NCI-H82 (cell line): Measurements from ENCODE around the gene COL4A6.

Experiments used
- DNase-seq: peaks from one replicate; lab custom pipeline; 2025; lab: John Stamatoyannopoulos, UW

Gene COL4A6

DNA sequence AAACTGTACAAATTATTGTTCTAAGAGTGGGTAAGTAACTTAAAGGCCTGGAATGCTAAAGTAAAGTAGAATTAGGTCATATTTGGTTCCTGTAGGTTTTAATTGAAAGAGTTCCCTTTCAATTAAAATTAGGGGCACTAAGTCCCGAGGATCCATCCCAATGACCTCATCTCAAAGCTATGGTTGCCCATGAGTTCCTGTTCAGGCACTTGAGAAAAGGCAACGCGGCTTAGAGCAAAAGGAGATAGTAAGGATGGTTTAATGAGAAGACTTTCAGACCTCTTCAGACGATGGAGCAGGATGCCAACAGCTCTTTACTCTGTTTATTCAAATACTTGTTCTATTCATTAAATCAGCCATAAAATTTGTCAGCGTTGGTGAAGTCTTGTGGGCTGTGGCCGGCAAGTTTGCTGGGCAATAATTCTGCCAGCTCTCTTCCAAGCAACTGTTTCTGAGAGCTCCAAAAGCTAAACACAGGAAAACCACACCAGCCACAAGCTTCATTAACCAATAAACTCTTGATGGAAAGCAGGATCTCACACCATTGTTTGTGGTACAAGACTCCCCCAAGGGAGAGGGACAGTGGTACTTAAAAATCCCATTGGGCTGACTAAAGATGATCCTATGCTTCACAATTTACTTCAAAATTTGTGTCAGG lies 167.4 kb downstream of the COL4A6 start:
- DNase-seq = no peak

DNA sequence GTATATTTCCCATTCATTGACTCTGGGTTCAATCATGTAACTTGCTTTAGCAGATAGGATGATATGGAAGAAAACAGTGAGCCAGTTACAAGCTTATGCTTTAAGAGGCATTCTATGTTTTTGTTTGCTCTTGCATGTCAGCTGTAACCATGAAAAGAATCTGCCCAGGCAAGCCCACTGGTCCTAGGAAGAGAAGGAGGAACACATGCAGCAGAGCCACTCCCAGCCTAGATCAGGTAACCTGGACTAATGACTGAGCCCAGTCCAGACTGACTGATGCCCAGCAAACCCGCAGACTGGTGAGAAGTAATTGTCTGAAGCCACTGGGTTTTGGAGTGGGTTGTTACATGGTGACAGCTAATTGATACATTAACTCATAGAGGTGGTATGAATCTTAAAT lies 167.9 kb downstream of the COL4A6 start:
- DNase-seq = no peak

- DNase-seq = no peak
These were observed 169.7 kb downstream of the COL4A6 start for GRCh38 chrX:108268434-108269080.

- no peak for DNase-seq
These were observed 170.7 kb downstream of the COL4A6 start for GRCh38 chrX:108267557-108267956.

GRCh38 chrX:108264376-108264775 lies 173.8 kb downstream of the COL4A6 start:
- DNase-seq = no peak

DNA sequence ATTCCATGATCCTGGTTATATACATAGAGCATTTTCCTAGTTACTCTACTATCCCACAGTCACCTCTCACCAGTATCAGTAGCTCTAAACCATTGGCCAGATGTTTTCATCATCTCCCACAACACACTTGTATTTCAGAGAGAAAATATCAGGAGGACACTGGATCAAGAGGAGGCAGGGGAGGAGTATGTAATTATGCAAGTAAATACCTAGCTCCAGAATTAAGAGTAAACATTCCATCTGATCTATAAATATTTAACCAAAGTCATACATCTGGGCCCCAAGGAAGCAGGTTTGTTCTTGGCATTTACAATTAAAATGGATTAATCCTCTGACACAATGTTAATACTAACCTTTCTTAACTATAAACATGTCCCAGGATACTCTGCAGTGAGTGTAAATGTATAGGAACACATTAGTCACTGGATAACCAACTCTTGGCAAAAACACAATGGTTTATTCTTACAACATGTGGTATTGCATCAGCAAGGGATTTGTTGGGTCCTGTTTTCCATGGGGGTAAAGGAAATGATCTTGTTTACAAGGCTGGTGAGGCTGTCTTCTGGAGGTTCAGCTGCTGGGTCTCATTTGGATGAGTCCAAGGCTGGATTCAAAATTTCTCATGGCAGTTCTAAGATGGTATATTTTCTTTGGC lies 176.5 kb downstream of the COL4A6 start:
- DNase-seq = no peak

- DNase-seq = no peak
These were observed 180.7 kb downstream of the COL4A6 start for GRCh38 chrX:108257556-108257955.

DNA sequence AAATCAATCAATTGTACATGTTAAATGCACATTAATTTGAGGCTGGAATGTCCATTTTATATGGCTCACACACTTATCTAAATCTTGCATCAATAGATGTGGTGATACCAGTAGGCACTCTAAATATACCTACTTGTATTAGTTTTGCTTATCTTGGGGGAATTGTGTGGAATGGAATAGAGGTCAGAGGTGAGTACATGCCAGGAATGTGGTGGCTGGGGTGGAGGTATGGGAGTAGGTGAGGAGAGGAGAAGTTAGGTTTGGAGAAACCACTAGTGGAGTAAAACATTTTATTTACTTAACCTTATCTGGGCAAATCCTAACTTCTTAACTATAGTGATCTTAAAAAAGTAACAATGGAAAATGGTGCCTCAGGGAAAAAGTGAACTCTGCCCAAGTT lies 183.6 kb downstream of the COL4A6 start:
- DNase-seq = no peak

DNA sequence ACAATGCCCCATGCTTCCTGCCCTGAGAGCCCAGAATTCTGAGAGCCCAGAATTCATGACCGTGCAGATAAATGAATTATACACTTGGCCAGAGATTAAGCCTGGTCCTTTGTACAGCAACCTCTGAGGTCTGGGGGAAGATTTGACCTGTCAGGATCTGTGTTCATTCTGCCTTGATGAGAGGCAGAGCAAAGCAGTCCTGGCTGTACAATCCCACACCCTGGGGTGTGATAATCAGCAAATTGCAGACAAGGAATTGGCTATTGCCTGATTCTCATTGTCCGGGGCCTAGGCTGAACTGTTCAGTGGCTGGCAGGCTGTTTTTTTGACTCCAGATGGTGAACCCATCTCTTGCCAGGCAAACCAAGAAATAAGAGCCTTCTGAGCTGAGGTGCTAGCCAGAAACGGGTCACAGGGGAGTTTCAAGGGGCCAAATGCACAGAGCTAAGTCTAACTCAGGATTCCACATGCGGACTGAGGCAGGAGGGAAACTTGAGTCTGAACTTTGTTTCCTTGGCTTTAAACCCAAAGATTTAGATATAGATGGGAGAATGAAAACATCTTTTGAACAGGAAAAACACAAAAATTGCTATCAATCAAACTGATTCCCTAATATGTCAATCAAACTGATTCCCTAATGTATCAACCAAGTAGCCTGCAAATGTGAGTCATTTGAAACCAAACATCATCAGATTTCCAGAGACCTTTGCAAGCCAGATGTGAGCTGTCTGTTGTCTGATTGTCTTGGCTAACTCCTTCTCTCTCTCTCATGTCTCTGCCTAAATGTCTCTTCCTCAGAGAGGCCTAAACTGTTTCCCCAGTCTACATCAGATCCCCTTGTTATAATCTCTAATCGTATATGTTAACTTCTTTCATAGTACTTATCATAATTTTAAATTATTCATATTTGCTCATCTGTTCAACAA lies 187.3 kb downstream of the COL4A6 start:
- no peak for DNase-seq

DNA sequence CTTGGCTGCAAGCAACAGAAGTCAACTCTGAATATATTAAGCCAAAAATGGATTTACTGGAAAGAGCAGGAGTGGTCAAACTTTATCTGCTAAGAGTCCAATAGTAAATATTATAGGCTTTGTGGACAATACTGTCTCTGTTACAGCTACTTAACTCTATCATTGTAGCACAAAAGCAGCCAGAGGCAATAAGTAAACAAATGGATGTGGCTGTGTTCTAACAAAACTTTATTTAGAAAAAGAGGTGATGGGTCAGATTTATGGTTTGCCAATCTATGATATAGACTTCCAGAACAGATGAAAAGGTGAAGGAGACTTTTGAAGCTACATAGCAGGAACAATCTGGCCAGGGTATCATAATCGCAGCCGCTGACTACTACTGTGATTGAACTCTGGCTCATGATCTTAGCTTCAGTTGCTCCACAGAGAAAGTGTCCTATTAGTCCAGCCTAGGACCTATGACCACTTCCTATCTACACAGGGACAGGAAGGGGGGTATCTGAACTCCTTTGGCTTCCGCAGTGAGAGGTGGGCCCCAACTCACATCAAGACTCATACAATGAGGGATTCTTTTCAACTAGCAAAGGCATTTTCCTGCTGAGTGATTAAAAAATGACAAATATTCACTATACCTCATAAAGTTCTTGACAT lies 191.8 kb downstream of the COL4A6 start:
- no peak for DNase-seq

- peak; percentile 1 for DNase-seq
These were observed 192.8 kb downstream of the COL4A6 start for GRCh38 chrX:108245462-108245861.

DNA sequence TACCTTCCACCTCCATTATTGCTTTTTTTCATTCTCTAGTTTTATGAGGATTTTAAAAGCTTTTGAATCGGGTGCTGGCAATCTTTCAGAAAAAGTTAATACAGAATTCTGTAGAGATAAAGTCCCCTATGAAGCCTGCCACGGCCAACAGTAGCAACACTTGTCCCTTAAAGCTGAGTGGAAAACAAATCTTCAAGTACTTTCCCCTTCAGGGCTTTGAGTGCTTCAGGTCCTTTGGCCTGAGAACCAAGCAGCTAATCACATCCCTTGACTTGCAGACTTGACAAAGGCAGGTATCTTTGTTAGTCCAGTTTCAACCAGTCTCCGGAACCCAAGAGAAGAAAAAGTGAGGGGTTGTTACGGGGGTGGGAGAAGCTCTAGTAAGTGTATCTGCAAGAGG lies 202.2 kb downstream of the COL4A6 start:
- no peak for DNase-seq

GRCh38 chrX:108230574-108230973 lies 207.6 kb downstream of the COL4A6 start:
- no peak for DNase-seq

DNA sequence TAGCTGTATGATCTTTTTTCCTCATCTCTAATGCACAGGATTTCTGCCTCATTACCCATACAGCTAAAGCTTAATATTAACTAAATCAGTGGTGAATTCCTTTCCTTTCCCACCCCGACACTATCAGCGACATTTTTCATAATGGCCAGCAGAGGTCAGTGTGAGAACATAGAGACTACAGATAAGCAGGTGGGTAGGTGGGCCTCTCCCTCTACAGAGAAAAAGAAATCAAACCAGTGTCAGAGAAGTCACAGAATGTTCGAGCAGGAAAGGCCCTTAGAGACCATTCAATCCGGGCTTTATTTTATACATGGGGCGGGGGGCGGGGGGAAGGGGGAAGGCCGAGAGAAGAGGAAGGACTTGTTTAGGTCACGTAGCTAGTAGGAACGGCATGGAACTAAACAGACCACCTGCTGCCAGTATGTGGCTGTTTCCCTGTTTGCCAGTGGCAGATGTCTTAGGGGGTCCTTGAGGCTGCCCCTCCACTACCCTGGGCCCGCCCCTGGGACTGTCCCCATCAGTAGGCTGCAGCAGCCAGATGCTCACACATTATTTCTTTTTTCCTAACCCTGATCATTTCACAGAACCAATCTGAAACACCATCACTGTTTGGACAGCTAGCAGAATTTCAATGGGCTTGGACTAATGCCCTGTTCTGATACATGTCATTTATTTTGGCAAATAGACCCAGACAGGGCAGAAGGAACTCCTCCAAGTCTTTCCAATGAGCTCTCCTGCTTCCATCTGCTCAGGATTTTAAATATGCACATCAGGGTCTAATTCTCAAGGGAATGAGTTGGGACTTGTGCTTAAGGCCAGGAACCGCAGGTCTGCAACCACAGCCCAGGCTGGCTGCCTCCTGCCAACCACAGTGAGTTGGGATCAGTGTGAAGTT lies 213.2 kb downstream of the COL4A6 start:
- peak; percentile 72 for DNase-seq

DNA sequence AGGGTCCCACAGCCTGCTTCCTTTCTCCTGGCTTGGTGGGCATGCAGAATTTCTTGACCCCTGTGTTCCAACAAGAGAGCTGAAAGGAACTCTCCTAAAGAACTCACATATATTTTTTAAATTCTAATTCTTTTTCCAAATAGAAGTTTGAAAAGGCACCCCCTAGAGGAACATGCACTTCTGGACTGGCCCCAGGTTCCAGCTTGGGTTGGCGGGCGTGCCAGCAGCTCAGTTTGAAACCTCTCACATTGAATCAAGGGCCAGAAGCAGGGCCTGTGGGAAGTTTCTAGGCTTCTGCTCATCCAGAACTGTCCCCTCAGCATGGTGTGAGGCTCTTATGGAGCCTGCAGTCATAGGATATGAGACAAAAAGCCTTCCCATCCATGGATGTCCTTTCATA lies 214.0 kb downstream of the COL4A6 start:
- DNase-seq = no peak

GRCh38 chrX:108223585-108223984 lies 214.6 kb downstream of the COL4A6 start:
- no peak for DNase-seq

DNA sequence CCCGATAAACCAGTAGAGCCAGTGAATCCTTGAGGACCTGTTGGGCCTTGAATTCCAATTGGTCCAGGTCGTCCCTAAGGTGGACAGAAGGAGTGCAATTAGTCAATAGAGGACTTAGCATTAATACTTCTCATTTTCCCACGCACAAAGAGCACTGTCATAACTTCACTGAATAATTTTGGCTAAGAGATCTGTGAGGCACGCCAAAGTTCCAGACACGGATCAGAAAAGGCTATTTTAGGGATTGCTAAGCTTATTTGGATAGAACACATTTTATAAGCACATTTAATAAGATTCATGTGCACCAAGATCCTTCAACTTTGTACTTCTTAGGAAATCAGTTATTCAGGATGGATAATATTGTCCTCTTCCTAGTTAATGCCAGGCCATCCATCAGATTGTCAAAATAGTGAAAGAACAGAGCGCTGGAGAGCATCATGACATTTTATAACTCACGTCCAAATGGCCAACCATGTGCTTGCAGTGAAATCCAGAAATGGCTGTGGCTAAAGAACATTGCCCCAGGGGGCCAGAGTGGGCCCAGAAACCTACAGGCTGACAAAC lies 216.8 kb downstream of the COL4A6 start:
- DNase-seq = no peak

DNA sequence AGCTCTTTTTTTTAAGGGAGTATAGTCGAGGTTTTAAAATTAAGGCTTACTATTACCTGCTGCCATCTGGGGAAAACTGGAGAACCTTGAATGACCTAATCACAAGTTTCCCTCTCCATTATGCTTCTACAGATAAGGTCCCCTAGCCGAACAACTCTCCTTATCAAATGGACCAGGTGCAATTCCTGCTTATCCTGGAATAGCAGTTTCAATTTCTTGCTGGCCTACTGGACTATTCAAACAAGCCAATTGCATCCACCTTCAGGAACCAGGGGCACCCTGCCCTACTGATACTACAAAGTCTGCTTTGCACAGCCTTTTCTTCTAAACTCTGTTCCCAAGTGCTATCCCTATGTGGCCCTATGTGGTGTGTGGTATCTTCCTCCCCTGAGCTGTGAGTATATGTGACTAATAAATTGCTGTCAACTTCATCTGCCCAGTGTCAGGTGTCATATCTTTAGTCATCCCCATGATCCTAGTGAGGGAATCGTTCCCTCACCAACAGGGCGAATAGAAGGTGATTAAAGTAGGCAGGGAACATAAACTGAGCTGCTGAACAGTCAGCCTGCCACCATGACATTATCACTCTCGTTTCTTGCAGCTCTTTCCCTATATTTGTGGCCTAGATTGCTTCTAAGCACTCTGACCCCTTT lies 218.1 kb downstream of the COL4A6 start:
- DNase-seq = no peak

DNA sequence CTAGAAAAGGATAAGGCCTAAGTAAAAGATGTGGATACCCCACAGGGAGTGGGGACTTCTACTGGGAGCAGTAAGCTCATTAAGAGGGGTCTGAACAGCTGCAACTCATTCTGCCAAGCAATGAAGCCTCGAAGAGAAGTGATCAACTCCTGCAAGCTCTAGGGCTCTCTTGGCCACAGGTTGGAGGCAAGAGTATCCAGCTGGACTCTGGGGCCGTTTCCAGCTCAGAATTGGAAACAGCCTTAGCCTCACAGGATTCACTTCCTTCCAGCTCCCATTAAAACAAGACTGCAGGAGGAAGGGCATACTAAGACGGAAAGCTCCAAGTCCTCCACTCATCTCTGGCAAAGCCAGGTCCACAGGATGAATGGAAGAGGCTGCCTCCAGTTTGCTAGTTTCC lies 220.3 kb downstream of the COL4A6 start:
- peak; percentile 4 for DNase-seq
